Measurements from ENCODE around the gene EFHC1. TPM values are rescaled to one million over a fixed set of nuclear protein-coding genes. Genes with fewer than 3 reads are reported as not detected.

Gene EFHC1
- total and polyA plus RNA-seq, 2 experiments from 2014 or later: 24.3 to 28.0 TPM

- no peaks in the 10 kb centered on the region for H3K9me3 Mint-ChIP-seq
- peaks cover 2% of the 10 kb centered on the region for H3K27me3 Mint-ChIP-seq (ENCODE audit: insufficient read depth, low read depth, poor library complexity)
- peak overlapping the region; percentile 49 for H3K4me2 ChIP-seq
- no peaks in the 10 kb centered on the region for H3K27me3 ChIP-seq (ENCODE audit: insufficient read depth)
- H3K4me1 ChIP-seq (ENCODE audit: insufficient read depth): peaks cover 42% of the 10 kb centered on the region
- H3F3A ChIP-seq (replicated peaks; ENCODE audit: low read depth): no peaks in the 10 kb centered on the region
- DNase-seq (ENCODE audit: low spot score): no peak
- H3K27ac ChIP-seq (ENCODE audit: low read depth): no peak overlapping the region
- ATAC-seq: no peak
- no peak overlapping the region for H2AFZ ChIP-seq
- TF ChIP-seq STAT1 (IDR thresholded peaks at IDR 0.05; ENCODE audit: unreplicated experiment) (no peak), JUNB (IDR thresholded peaks at IDR 0.05; ENCODE audit: unreplicated experiment) (no peak), REST (IDR thresholded peaks at IDR 0.05; ENCODE audit: unreplicated experiment) (no peak), EZH2 (IDR thresholded peaks at IDR 0.05; ENCODE audit: low read depth, unreplicated experiment) (no peak), CREB1 (CRISPR knock-in tag; IDR thresholded peaks at IDR 0.05; ENCODE audit: low read depth) (no peak), ZNF462 (CRISPR knock-in tag; IDR thresholded peaks at IDR 0.05) (no peak), NANOG (IDR thresholded peaks at IDR 0.05; ENCODE audit: borderline replicate concordance) (no peak)
- H3K27ac Mint-ChIP-seq: no peak overlapping the region
- H3K36me3 Mint-ChIP-seq (ENCODE audit: low read depth): no peaks in the 10 kb centered on the region
- no peak overlapping the region for H3K4me3 ChIP-seq
- H3K4me3 Mint-ChIP-seq: no peak overlapping the region
- peaks cover 54% of the 10 kb centered on the region for H3K4me1 Mint-ChIP-seq
- H4K20me1 ChIP-seq (replicated peaks; ENCODE audit: insufficient read depth): 0 out of 2 replicates have a peak, but pooled peaks cover 3% of the 10 kb centered on the region
- peaks cover 7% of the 10 kb centered on the region for H3K9me2 ChIP-seq (ENCODE audit: insufficient read depth)
- H3K36me3 ChIP-seq (ENCODE audit: insufficient read depth): no peaks in the 10 kb centered on the region
- peaks cover 22% of the 10 kb centered on the region for H3K79me2 ChIP-seq (replicated peaks; ENCODE audit: insufficient read depth)
These were observed 120.3 kb downstream of the EFHC1 start for GRCh38 chr6:52540286-52540902.

Data from GM23338 (cell line).